IMR-90 (cell line): ENCODE data around the gene USH2A. TPM values are rescaled to one million over a fixed set of nuclear protein-coding genes. Genes with fewer than 3 reads are reported as not detected.

Experiments used
- ATAC-seq: fragments of 200-7000 bp; cut with Tn5 transposase; 2 replicates; pipeline ENCODE4 v1.9.1; 2020; ENCODE audit warnings: low read depth, mild to moderate bottlenecking, moderate library complexity
- BruUV-seq: library from RNA; stranded (reverse); fragments of 400-500 nt; replicated peaks from 2 replicates; lab custom pipeline; 2021; lab: Mats Ljungman, UMichigan
- CTCF ChIA-PET: fragments of 300-600 bp; formaldehyde crosslinking; extraction: SDS; loops from one replicate; lab custom pipeline; 2021; ENCODE audit warnings: antibody characterized with exemption; lab: Yijun Ruan, JAX
- POLR2A ChIA-PET: fragments of 300-600 bp; sonication (Branson Sonifier 250); formaldehyde crosslinking; loops from one replicate; lab custom pipeline; 2022; ENCODE audit warnings: antibody characterized with exemption; ENCODE audit not compliant: unreplicated experiment; lab: Charles Lee
- DNase-seq: peaks from one replicate; pipeline ENCODE4 v3.0.0; 2013
- H2AFZ ChIP-seq: replicated peaks from 2 replicates; pipeline ENCODE3; 2013; ENCODE audit warnings: low read length, mild to moderate bottlenecking; ENCODE audit not compliant: poor library complexity
- H2AK5ac ChIP-seq: 2 replicates; pipeline ENCODE4 v1.6.1; 2013; ENCODE audit warnings: low read depth, low read length, inconsistent platforms
- H2AK9ac ChIP-seq: replicated peaks from 2 replicates; pipeline ENCODE3; 2013; ENCODE audit warnings: mild to moderate bottlenecking, low read depth, low read length, moderate library complexity; ENCODE audit not compliant: poor library complexity
- H2BK120ac ChIP-seq: 2 replicates; pipeline ENCODE4 v1.6.1; 2013; ENCODE audit warnings: low read depth, low read length, inconsistent platforms
- H2BK15ac ChIP-seq: 3 replicates; pipeline ENCODE4 v1.6.1; 2013; ENCODE audit warnings: low read depth, low read length, inconsistent platforms
- H2BK20ac ChIP-seq: 2 replicates; pipeline ENCODE4 v1.6.1; 2013; ENCODE audit warnings: low read depth, mild to moderate bottlenecking, inconsistent platforms, low read length, moderate library complexity
- H2BK5ac ChIP-seq: 2 replicates; pipeline ENCODE4 v1.6.1; 2013; ENCODE audit warnings: mild to moderate bottlenecking, low read depth, low read length, inconsistent platforms; ENCODE audit not compliant: poor library complexity, severe bottlenecking
- H3K14ac ChIP-seq: replicated peaks from 2 replicates; pipeline ENCODE4 v1.6.1; 2013; ENCODE audit warnings: low read depth, low read length, inconsistent platforms
- H3K18ac ChIP-seq: 2 replicates; pipeline ENCODE4 v1.6.1; 2013; ENCODE audit warnings: low read depth, low read length, control low read depth
- H3K23ac ChIP-seq: 2 replicates; pipeline ENCODE4 v1.6.1; 2013; ENCODE audit warnings: low read depth, low read length, inconsistent platforms
- H3K27ac ChIP-seq: 2 replicates; pipeline ENCODE4 v1.5.1; 2013; ENCODE audit warnings: mild to moderate bottlenecking, control low read depth, low read length; ENCODE audit not compliant: insufficient read depth
- H3K27me3 ChIP-seq: 2 replicates; pipeline ENCODE4 v1.6.1; 2013; ENCODE audit warnings: low read length; ENCODE audit not compliant: control insufficient read depth, insufficient read depth
- H3K36me3 ChIP-seq: 2 replicates; pipeline ENCODE4 v1.6.1; 2013; ENCODE audit warnings: low read length, mixed read lengths; ENCODE audit not compliant: control insufficient read depth, insufficient read depth
- H3K4ac ChIP-seq: 2 replicates; pipeline ENCODE4 v1.6.1; 2013; ENCODE audit warnings: low read depth, low read length, inconsistent platforms
- H3K4me1 ChIP-seq: 2 replicates; pipeline ENCODE4 v1.6.1; 2013; ENCODE audit warnings: low read length, mixed read lengths; ENCODE audit not compliant: control insufficient read depth, insufficient read depth
- H3K4me2 ChIP-seq: 2 replicates; pipeline ENCODE4 v1.6.1; 2013; ENCODE audit warnings: low read depth, mild to moderate bottlenecking, control low read depth, low read length, moderate library complexity
- H3K4me3 ChIP-seq: 2 replicates; pipeline ENCODE4 v1.5.1; 2013; ENCODE audit warnings: low read depth, mild to moderate bottlenecking, control low read depth, low read length, moderate library complexity; ENCODE audit not compliant: insufficient read depth
- H3K56ac ChIP-seq: 2 replicates; pipeline ENCODE4 v1.6.1; 2013; ENCODE audit warnings: low read length, inconsistent platforms; ENCODE audit not compliant: insufficient read depth; ENCODE audit errors: extremely low read depth
- H3K79me1 ChIP-seq, 2 experiments: 2 replicates each; pipeline ENCODE4 v1.6.1; 2013; ENCODE audit warnings: low read length in 2 of 2, inconsistent platforms in 1 of 2, low read depth in 1 of 2
- H3K9ac ChIP-seq: 2 replicates; pipeline ENCODE4 v1.6.1; 2013; ENCODE audit warnings: low read depth, low read length, control low read depth
- H3K9me1 ChIP-seq: 2 replicates; pipeline ENCODE4 v1.6.1; 2013; ENCODE audit warnings: low read length, inconsistent platforms; ENCODE audit not compliant: insufficient read depth
- H3K9me3 ChIP-seq: 2 replicates; pipeline ENCODE4 v1.6.1; 2013; ENCODE audit warnings: low read length; ENCODE audit not compliant: control insufficient read depth, insufficient read depth
- H4K20me1 ChIP-seq: 2 replicates; pipeline ENCODE4 v1.6.1; 2013; ENCODE audit warnings: low read length, inconsistent platforms; ENCODE audit not compliant: insufficient read depth
- H4K5ac ChIP-seq: 2 replicates; pipeline ENCODE4 v1.6.1; 2013; ENCODE audit warnings: mild to moderate bottlenecking, low read depth, low read length, control low read depth
- H4K8ac ChIP-seq, 2 experiments: 2 replicates each; pipeline ENCODE4 v1.6.1; 2013; ENCODE audit warnings: low read depth in 2 of 2, low read length in 2 of 2, control low read depth in 1 of 2, inconsistent platforms in 1 of 2
- H4K91ac ChIP-seq: 2 replicates; pipeline ENCODE4 v1.6.1; 2013; ENCODE audit warnings: low read depth, low read length, inconsistent platforms; ENCODE audit not compliant: insufficient read depth
- BHLHE40 ChIP-seq: fragments of 150-350 bp; IDR thresholded peaks from 2 replicates; pipeline ENCODE4 v1.6.1; 2016; ENCODE audit warnings: mild to moderate bottlenecking, low read depth, low read length
- CEBPB ChIP-seq: IDR thresholded peaks from 2 replicates; pipeline ENCODE4 v1.6.1; 2012; ENCODE audit warnings: low read depth, low read length, improper control_type of control experiment
- CTCF ChIP-seq: conservative IDR thresholded peaks from 2 replicates; pipeline ENCODE4 v1.5.1; 2012; ENCODE audit warnings: mild to moderate bottlenecking, low read depth, low read length, improper control_type of control experiment
- ELK1 ChIP-seq: fragments of 150-350 bp; IDR thresholded peaks from 2 replicates; pipeline ENCODE4 v1.6.1; 2016; ENCODE audit warnings: low read depth, mild to moderate bottlenecking, low read length, moderate library complexity, borderline replicate concordance
- MAZ ChIP-seq: IDR thresholded peaks from 2 replicates; pipeline ENCODE4 v1.6.1; 2012; ENCODE audit warnings: low read depth, mild to moderate bottlenecking, low read length, improper control_type of control experiment, moderate library complexity, borderline replicate concordance
- MXI1 ChIP-seq: IDR thresholded peaks from 2 replicates; pipeline ENCODE4 v1.6.1; 2012; ENCODE audit warnings: low read depth, mild to moderate bottlenecking, low read length, moderate library complexity, borderline replicate concordance
- POLR2A ChIP-seq: IDR thresholded peaks from 2 replicates; pipeline ENCODE4 v1.6.1; 2012; ENCODE audit warnings: mild to moderate bottlenecking, low read depth, low read length
- RAD21 ChIP-seq: IDR thresholded peaks from 2 replicates; pipeline ENCODE4 v1.6.1; 2012; ENCODE audit warnings: low read length, improper control_type of control experiment
- RCOR1 ChIP-seq: IDR thresholded peaks from 2 replicates; pipeline ENCODE4 v1.6.1; 2012; ENCODE audit warnings: mild to moderate bottlenecking, low read length, improper control_type of control experiment; ENCODE audit not compliant: insufficient replicate concordance
- RFX5 ChIP-seq: IDR thresholded peaks from 2 replicates; pipeline ENCODE4 v1.8.0; 2012; ENCODE audit warnings: low read depth, mild to moderate bottlenecking, low read length, moderate library complexity
- SMC3 ChIP-seq: fragments of 150-350 bp; IDR thresholded peaks from 2 replicates; pipeline ENCODE4 v1.6.1; 2016; ENCODE audit warnings: low read depth, mild to moderate bottlenecking, antibody characterized with exemption, low read length, moderate library complexity
- USF2 ChIP-seq: fragments of 150-350 bp; IDR thresholded peaks from 2 replicates; pipeline ENCODE4 v1.6.1; 2017; ENCODE audit warnings: mild to moderate bottlenecking, antibody characterized with exemption, low read length, low read depth
- WGBS, 2 experiments: methylation state at CpG; one replicate each; pipeline versions ENCODE4 v1.1.5 to v1.1.7; 2013; ENCODE audit warnings: missing lambda C conversion rate in 2 of 2; ENCODE audit not compliant: insufficient read length in 1 of 2; ENCODE audit errors: extremely low coverage in 2 of 2; 5-methylcytosine and 5-hydroxymethylcytosine counted together
- dilution Hi-C: fragments of 300-500 bp; cut with HindIII; formaldehyde crosslinking; loops from one replicate; pipeline ENCODE4 v1.14.3; 2018; ENCODE audit warnings: low sequenced_read_pairs; ENCODE audit not compliant: unreplicated experiment
- in situ Hi-C: fragments of 300-500 bp; cut with MboI; formaldehyde crosslinking; loops from 3 replicates; pipeline ENCODE4 v1.14.3; 2019; ENCODE audit warnings: low sequenced_read_pairs, inconsistent platforms, mixed read lengths
- intact Hi-C: fragments of 100-400 bp; cut with micrococcal nuclease; formaldehyde crosslinking; loops from 2 replicates; pipeline ENCODE4 v1.10.0; 2022
- polyA plus RNA-seq, 3 experiments: library from polyadenylated mRNA; depleted of rRNA; stranded (reverse); fragments of >200 nt; gene quantifications; 2 replicates each; pipeline ENCODE4 v1.2.3, GENCODE V29; 2012; ENCODE audit warnings: low replicate concordance in 1 of 3
- total RNA-seq: library from RNA; depleted of rRNA; stranded (reverse); fragments of >200 nt; gene quantifications from 2 replicates; pipeline ENCODE4 v1.2.3, GENCODE V29; 2012

Gene USH2A
- total and polyA plus RNA-seq, 2 of the 4 experiments (the other 2 are of a cell fraction) = under 0.01 to 0.02 TPM

- Histone ChIP-seq H3K9me1 (no peaks in the 10 kb centered on the region), H3K36me3 (no peaks in the 10 kb centered on the region), H3K18ac (no peak overlapping the region), H2BK15ac (no peak overlapping the region), H3K79me1 (no peaks in the 10 kb centered on the region), H3K4ac (no peak overlapping the region), H2AK9ac (no peak overlapping the region), H2BK120ac (no peak overlapping the region), H3K4me1 (no peaks in the 10 kb centered on the region), H3K23ac (no peak overlapping the region), H4K5ac (no peak overlapping the region), H3K56ac (no peak overlapping the region), H2BK20ac (no peak overlapping the region), H4K91ac (no peak overlapping the region), H4K20me1 (no peaks in the 10 kb centered on the region), H3K4me2 (no peak overlapping the region), H2AFZ (no peak overlapping the region), H2AK5ac (no peak overlapping the region), H3K4me3 (no peak overlapping the region), H3K27me3 (no peaks in the 10 kb centered on the region), H3K27ac (no peak overlapping the region), H3K9me3 (no peaks in the 10 kb centered on the region), H4K8ac (no peak overlapping the region), H3K9ac (no peak overlapping the region), H2BK5ac (no peak overlapping the region), H3K14ac (no peak overlapping the region)
- ChIA-PET CTCF (no interaction called here), POLR2A (no interaction called here)
- intact Hi-C loops = no loop called here
- no CpG with 5 or more reads among the region's 7 CpGs for WGBS, 2 experiments
- TF ChIP-seq RFX5 (no peak), ELK1 (no peak), CEBPB (no peak), RAD21 (no peak), MAZ (no peak), BHLHE40 (no peak), CTCF (no peak), USF2 (no peak), MXI1 (no peak), RCOR1 (no peak), POLR2A (no peak), SMC3 (no peak)
- dilution Hi-C loops = no loop called here
- BruUV-seq = no TSS peak
- in situ Hi-C loops = no loop called here
- DNase-seq = no peak
- ATAC-seq = no peak
Observed at GRCh38 chr1:216054600-216054999, 368.6 kb downstream of the USH2A start.
